DMS153 (cell line): ENCODE measurements around the gene C5orf63.
"Not testable (repeated sequence)": the region's sequence is repeated elsewhere in the genome, so short reads cannot be mapped to it uniquely, and the experiment has no call there.

Experiments
- DNase-seq: peaks from one replicate; lab custom pipeline; 2025; lab: John Stamatoyannopoulos, UW

The C5orf63 gene

GRCh38 chr5:127030259-127031146, 42.8 kb downstream of the C5orf63 start, which contains the start of gene MARCHF3:
Gene MARCHF3, minus strand, starts transcription at chr5:127030558. Its CDS starts 112,387 bp downstream, at chr5:126918171.
- peak; percentile 85 for DNase-seq

- DNase-seq = peak; percentile 37
Observed at GRCh38 chr5:127029581-127030258, 43.6 kb downstream of the C5orf63 start.

DNA sequence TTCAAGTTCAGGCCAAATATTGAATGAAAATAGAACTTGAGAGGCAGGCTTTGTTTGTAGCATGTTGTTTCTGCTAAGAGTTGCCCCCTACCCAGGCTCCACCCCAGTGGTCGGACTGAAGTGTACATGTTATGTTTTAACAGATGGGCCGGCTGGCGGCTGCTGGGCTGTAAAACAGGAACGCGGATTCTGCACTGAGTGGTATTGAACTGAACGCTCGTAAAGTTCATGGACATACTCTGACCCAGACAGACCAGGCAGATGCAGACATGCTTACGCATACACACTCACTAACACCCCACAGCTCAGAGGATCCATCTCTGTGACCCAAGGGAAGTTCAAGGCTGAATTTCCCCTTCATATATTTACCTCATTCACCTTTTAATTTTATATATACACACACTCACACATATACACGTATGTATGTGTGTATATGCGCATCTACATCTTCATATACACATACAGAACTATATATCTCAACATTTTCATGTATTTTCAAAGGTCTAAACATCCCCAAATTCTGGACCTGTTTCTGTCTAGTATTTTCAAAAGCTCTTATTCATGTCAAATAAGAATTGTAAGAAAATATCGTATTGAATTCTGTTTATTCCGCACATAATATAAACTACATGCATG, 44.4 kb downstream of the C5orf63 start:
- no peak for DNase-seq

- DNase-seq = no peak
Observed at GRCh38 chr5:127027539-127027938, 45.8 kb downstream of the C5orf63 start.

DNA sequence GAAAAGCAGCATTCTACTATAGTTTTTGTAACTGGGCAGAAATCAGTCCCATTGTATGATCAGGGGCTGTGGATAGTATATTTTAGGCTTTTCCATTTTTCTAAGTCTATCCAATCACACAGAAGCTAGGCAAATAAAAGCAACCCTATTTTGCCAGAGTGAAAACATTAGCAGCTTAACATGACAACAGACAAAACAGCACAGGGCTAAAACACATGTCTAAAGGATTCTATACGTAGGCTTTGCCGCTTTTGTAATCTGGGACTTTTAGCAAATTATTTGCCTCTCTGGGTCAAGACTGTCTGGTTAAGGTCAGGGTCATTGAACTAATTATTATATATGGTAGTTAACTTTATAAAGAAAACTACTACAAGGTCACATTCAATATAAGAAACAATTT, 47.1 kb downstream of the C5orf63 start:
- DNase-seq = no peak

DNA sequence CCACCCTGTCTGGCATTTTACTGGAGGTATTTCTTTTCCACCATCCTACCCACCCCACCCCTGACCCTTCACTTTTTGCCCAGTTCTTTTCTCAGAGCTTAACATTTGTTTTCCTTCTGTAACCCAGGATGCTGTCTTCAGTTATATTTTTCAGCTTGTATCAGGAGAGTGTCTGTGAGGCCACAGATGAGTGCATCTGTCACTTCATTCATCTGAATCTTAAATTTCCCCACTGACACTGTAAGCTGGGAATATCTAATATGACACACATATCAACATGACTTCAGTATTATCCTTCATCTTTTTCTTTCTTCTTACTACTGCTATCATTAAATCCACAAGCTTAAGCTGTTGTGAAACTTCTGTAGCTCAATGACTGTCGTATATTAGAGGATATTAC, 47.8 kb downstream of the C5orf63 start:
- DNase-seq = no peak

DNA sequence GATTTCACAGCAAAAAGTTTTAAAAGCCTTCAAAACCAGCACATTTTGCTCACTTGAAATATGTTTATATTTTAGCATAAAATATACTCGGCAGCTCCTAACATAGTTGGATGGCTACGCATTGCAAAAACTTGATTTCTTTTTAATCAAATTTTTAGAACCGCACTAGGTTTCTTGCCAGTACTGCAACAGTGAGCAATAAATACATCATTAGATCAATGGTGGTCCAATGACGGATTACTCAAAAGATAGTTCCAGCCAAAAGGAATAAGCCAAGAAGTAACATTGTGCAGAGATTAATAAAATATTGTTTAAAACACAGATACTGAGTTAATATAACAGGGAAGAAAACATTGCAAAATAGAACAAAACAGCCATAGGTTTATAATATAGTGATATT, 48.5 kb downstream of the C5orf63 start:
- DNase-seq = no peak

GRCh38 chr5:127023552-127024191, 49.6 kb downstream of the C5orf63 start:
- DNase-seq = not testable (repeated sequence)

DNA sequence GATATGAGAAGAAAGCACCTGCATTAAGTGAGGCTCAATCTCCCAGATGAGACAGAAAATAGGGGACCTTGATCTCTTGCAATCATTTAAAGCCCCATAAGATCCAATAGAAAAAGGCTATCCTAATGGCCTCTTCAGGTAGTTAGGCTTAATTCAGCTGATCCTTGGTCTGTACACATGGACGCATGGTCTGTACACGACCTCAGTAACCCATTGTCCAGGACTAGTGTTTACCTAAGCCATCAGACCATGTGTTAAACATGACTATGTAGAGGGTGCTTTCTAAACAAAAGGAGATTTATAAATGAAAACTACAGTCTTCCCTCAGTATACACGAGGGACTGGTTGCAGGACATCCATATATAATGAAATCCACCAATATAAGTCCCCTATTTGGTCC, 50.5 kb downstream of the C5orf63 start:
- no peak for DNase-seq

GRCh38 chr5:127019928-127020327, 53.4 kb downstream of the C5orf63 start:
- DNase-seq = no peak

DNA sequence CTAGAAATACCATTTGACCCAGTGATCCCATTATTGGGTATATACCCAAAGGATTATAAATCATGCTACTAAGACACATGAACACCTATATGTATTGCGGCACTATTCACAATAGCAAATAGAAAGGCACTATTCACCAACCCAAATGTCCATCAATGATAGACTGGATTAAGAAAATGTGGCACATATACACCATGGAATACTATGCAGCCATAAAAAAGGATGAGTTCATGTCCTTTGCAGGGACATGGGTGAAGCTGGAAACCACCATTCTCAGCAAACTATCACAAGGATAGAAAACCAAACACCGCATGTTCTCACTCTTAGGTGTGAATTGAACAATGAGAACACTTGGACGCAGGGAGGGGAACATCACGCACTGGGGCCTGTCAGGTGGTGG, 56.6 kb downstream of the C5orf63 start:
- DNase-seq = not testable (repeated sequence)

- no peak for DNase-seq
Observed at GRCh38 chr5:127015716-127016115, 57.6 kb downstream of the C5orf63 start.

GRCh38 chr5:127014573-127014972, 58.7 kb downstream of the C5orf63 start:
- DNase-seq = no peak

- no peak for DNase-seq
Observed at GRCh38 chr5:127013407-127013806, 59.9 kb downstream of the C5orf63 start.

- DNase-seq = no peak
Observed at GRCh38 chr5:127012916-127013315, 60.4 kb downstream of the C5orf63 start.

- no peak for DNase-seq
Observed at GRCh38 chr5:127011961-127012644, 61.2 kb downstream of the C5orf63 start.

DNA sequence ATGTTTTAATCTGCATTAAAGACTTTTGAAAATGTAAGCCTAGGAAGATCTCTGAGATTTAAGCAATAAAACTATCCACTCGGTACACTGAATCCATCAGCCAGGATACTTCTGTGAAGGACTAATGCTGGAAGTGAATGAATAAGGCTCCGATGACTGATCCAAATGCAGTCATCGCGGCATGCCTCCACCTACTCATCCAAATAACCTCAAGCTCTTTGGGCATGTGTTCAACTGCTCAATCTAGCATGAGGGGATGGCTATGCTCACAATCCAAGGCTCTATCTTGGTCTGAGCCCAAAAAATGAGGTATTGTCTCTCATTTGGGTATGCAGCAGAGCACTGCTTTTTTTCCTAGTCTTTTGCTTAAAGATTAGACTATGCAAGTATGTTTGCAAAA, 62.1 kb downstream of the C5orf63 start:
- DNase-seq = no peak

GRCh38 chr5:127010362-127010761, 62.9 kb downstream of the C5orf63 start:
- no peak for DNase-seq

DNA sequence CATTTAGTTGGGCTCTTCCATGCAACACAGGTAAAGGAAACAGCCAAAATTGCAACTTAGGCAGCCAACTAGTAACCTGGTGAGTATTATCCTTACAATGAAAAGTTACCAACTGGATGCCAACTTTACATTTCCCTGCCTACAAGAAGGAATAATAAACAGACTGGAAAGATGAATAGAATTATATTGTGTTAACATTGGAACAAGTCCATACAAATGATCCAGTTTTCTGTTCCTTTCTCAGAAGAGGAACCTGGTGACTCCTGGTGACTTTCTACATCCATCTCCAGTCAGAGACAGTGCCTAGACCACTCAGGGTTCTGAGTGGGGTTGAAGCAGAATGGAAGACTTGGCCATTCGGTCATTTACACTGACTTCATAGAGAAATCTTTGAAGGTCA, 63.5 kb downstream of the C5orf63 start:
- DNase-seq = no peak

DNA sequence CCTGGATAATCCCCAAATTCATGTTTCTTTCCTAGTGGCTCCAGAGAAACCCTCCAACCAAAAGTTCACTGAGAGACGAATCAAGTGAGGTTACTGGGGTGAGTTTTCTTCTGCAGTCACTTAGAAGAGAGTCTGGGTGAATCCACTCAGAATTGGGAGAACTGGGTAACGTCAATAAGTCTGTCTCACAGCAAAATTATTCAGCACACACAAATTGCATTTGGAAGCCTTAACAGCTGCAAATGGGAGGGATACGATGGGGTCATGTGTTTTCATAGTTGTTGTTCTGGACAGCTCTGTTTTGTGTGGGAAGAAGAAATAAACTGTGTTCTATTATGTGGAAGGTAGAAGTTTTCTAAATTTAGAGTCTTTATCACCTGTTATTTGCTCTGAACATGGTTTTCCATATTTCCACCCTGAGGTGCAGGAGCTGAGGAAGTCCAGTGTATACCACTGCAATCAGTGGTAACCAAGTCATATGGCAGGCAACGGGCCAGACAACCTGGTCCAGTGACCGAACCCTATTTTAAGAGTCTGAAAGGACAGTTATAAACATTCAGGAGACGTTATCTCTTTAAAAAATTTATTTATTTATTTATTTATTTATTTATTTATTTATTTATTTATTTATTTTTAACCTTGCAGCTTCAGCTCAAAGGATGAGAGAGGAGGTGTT, 64.9 kb downstream of the C5orf63 start:
- no peak for DNase-seq

- no peak for DNase-seq
Observed at GRCh38 chr5:127007522-127007921, 65.8 kb downstream of the C5orf63 start.
